ENCODE measurements around the gene POLR2C.

- TF ChIP-seq EZH2 (IDR thresholded peaks at IDR 0.05; ENCODE audit: insufficient read depth, poor library complexity, severe bottlenecking) (no peak), EZH2phosphoT487 (IDR thresholded peaks at IDR 0.05; ENCODE audit: insufficient read depth, low read depth) (no peak)
These were observed 15.8 kb upstream of the POLR2C start for GRCh38 chr16:57446531-57447185.

All from GM23248 (cell line).